Renal pelvis (tissue), 4 donors: ENCODE measurements around the gene PTCH2. TPM values are rescaled to one million over a fixed set of nuclear protein-coding genes. Genes with fewer than 3 reads are reported as not detected.
"Not testable (repeated sequence)": the region's sequence is repeated elsewhere in the genome, so short reads cannot be mapped to it uniquely, and the experiment has no call there.

Experiments used
- DNase-seq: peaks from one replicate; pipeline ENCODE4 v3.0.0-alpha.2; 2013
- polyA plus RNA-seq, 3 donors: library from polyadenylated mRNA; unstranded; fragments of 120-200 nt; gene quantifications; one replicate each; pipeline ENCODE4 v1.2.1, GENCODE V29; 2013; ENCODE audit not compliant: insufficient read length in 3 of 3

The PTCH2 gene
- polyA plus RNA-seq, 3 donors: 5.4 to 7.7 (median 6.9) TPM

DNA sequence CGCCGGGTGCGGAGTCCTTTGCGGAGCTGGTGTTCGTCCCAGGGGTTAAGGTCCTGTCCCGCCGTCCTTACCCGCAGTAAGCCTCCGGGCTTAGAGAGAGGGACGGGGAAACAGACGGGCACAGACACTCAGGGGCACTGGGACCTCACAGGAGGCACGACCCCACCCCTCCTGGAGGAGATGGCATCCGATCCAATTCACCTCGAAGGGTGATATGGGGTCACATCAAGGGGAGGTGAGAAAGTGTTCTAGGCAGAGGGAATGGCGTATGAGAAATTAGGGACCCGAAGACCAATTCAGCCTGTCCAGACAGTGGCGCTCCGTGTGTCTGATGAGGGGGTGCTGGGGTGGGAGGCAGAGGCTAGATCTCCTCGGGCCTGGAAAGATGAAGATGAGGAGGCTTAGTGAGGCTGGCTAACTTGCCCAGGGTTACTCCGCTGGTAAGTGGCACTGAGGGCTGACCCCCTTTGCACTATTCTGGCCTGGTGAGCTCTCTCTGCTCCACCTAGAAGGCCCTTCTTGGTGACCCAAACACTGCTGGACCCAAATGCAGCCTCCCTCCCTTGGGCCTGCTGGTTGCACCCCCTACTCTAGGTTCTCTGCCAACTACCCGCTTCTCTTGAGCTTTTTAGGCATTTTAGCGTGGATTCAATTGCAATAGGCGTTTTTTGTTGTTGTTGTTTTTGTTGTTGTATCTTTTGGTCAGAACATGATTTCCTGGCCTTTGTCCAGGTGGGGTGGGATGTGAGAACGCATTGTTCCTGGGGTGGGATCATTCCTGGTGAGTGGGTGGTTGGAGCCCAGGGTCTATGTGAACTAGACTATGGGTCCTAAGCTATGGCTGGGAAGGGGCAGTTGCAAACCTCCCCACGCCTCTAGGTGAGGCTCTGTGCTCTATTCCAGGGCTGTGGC, 22.5 kb downstream of the PTCH2 start:
- no peak for DNase-seq

DNA sequence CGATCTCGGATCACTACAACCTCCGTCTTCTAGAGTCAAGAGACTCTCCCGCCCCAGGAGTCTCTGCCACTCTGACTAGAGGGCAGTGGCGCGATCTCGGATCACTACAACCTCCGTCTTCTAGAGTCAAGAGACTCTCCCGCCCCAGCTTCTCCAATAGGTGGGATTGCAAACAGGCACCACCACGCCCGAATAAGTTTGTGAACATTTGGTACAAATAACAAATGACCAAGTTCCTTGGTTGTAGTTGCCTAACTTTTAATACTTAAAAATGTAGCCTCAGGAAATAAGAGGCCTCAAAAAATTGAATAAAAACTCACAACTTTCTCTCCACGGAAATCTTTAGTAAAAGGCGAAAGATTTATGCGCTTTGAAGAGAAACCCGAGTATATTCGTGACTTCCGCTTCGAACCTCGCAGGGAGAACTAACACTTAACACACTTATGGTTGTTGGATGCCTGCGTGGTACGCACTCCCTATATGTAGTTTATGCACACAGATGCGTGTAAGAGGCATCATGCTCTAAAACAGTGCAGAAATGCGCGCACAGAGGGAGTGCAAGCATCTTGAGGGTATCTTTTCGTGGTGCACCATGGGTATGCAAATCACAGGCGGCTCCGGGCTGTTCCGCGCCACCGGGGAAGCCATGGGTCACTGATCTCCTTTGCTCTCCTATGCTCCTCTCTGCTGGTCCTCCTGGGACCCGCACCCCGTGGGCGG, 23.3 kb downstream of the PTCH2 start:
- DNase-seq: peak; percentile 88

DNA sequence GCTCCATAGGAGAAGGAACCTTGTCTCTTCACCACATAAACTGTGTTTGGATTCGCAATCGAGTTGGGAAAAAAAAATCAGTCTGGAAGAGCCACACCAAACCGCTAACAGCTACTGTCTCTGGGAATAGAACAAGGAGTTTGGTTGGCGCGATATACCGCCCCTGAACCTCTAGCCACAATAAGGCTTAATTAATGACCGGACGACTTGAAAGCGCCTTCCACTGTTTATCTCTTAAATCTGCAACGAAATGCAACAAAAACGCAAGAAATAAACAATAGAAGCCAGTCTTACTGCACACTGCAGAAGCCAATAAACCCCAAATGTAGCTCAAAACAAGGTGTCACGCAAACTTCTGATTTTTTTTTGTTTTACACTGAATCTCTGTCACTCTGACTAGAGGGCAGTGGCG, 23.9 kb downstream of the PTCH2 start:
- DNase-seq: no peak

DNA sequence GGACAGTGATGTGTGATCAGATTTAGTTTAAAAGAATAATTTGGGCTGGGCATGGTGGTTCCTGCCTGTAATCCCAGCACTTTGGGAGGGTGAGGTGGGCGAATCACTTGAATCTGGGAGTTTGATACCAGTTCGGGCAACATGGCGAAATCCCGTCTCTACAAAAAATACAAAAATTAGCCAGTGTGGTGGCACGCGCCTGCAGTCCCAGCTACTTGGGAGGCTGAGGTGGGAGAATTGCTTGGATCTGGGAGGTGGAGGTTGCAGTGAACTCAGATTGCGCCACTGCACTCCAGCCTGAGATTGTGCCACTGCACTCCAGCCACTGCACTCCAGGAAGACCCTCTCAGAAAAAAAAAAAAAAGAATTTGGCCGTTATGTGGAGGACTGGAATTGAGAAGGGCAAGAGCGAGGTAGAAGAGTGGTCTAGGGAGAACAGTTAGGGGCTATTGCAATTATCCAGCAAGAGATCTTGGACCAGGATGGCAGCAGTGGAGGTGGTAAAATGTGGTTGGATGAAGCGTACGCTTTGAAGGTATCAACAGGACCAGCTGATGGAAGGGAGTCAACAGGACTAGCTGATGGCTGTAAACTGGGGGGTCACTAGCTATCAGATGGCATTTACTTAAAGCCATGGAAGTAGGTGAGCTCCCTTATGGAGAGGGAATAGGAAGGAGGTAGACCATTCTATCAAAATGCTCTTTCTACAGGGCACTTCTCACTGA, 25.1 kb downstream of the PTCH2 start:
- DNase-seq: no peak

DNA sequence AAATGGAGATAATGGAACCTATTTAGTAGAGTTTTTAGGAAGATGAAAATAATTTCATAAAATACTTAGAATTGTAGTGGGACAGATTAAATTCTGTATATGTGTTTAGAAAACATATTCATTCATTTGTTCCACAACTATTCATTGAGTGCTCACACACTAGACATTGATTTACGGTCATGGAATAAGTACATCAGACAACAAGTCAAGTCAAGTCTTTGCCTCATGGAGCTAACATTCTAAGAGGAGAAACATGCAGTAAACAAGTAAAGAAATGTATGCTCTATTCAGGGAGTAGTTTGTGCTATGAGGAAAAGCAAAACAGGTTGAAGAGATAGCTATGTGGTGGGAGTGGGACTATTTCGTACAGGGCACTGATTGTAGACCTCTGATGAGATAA, 25.7 kb downstream of the PTCH2 start:
- DNase-seq: no peak

DNA sequence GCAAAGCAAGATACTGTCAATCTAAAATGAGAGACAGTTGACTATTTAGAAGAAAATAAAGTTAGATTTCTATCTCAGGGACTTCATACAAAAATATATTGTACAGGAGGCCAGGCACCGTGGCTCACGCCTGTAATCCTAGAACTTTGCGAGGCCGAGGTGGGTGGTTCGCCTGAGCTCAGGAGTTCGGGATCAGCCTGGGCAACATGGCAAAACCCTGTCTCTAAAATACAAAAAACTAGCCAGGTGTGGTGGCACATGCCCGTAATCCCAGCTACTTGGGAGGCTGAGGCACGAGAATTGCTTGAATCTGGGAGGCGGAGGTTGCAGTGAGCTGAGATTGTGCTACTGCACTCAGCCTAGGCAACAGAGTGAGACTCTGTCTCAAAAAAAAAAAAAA, 27.1 kb downstream of the PTCH2 start:
- not testable (repeated sequence) for DNase-seq

DNA sequence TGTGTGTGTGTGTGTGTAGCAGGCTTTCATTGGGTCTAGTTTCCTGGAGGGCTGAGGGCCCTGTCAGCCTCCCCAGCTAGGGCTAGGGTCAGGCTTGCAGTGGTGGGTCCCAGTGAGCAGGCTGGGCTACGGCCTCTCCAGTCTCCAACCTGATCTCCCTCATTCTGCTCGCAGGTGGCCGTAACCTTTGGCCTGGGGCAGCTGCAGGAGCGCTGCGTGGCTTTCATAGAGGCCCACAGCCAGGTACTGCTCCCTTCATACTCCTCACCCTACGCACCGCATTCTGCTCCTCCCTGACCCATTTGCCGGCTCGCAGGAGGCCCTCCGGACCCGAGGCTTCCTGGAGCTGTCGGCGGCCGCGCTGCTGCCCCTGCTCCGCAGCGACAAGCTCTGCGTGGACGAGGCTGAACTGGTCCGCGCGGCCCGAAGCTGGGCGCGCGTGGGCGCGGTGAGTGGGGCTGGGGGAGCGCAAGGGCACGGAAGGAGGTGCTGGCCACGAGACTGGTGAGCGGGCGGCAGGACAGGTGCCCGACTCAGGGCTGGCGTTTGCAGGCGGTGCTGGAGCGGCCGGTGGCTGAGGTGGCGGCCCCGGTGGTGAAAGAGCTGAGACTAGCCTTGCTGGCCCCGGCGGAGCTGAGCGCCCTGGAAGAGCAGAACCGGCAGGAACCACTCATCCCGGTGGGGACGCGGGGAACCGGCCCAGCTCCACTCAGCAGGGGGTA, 30.1 kb downstream of the PTCH2 start:
- no peak for DNase-seq

DNA sequence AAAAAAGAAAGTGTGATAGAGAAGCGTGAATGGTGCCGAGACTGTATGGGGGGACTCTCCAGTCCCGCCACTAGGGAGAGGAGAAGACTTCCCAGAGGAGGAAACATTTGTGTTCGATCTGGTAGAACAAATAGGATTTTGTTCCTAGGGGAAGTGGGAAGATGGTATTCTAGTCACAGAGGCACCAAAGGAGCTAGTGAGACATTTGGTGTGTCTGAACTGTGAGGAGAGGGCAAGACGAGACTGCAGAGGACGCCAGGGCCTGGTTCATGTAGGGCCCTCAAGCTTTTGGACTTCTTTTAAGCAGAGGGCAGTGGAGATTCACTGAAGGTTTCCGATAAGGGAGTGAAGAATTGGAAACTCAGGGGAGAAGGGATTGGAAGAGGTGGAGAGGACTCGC, 31.8 kb downstream of the PTCH2 start:
- no peak for DNase-seq

DNA sequence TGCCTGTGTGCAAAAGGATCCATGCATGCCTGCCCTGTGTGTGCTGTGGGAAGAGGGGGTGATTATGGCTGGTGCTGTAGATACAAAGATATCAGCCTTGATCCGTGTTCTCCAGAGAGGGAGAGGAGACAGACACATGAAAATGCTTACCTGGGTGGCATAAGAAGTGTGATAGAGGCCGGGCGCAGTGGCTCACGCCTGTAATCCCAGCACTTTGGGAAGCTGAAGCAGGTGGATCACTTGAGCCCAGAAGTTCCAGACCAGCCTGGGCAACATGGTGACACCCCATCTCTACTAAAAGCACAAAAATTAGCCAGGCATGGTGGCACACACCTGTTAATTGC, 32.3 kb downstream of the PTCH2 start:
- not testable (repeated sequence) for DNase-seq

DNA sequence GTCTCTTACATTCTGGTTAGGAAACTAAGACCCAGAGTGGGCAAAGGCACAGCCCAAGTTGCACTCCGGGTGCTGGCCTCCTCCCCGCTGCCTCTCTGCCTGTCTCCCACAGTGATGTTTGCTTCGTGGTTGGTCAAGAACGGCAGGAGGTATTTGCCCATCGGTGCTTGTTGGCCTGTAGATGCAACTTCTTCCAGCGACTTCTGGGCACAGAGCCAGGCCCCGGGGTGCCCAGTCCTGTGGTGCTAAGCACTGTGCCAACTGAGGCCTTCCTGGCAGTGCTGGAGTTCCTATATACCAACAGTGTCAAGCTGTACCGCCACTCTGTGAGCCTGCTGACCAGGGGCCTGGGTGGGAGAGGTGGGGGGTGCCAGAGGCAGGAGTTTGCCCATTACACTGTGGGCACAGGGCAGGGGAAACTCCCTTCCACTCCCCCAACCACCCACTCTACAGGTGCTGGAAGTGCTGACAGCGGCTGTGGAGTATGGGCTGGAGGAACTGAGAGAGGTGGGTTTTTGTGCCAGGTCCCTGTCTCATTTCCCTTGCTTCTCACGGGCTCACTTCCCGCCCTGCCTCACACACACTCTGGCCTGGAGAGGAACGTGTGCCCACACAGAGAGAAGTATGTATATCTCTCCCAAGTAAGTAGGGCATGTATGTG, 32.8 kb downstream of the PTCH2 start:
- DNase-seq: no peak

DNA sequence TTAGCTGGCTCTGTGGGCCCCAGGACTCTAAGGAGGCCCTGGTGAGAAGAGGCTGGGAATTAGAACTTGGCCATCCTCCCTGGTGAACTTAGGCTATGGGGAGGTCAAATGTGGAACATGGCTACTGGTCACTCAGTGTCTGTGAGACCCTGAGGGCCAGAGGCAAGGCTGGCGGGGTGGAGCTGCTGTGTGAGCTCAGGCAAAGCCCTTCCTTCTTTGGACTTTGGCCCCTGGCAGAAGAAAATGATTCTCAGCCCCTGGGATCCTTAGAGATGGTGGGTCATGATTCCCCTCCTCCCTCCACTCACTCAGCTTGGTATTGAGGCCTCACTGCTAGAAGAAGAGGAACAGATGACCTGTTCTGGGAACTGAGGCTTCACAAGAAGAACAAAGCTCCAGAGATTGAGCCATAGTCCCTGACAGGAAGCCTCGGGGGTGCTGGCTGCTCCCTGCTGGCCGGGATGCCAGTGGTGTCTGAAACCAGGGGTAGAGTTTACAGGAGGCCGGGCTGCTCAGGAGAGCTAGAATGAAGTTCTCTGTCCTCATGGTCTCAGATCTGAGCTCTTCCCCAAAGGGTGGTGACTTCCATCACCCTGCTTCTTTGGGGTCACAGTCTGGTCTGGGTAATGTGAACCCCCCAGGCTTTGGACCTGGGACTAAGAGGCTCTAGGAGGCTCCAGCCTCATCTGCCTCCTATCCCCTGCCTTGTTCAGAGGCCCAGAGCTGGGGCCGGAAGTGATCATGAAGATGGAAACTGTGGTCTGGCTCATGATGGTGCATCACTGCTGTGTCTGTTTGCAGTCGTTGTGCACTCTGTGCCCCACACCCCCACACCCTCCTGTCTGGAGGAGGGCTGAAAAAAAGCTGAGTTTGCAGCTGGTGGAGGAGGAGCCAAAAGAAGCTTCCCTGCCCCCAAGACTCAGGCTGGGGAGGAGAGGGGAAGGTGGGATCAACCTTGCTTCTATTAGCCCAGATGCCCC, 33.8 kb downstream of the PTCH2 start:
- DNase-seq: peak; percentile 31

DNA sequence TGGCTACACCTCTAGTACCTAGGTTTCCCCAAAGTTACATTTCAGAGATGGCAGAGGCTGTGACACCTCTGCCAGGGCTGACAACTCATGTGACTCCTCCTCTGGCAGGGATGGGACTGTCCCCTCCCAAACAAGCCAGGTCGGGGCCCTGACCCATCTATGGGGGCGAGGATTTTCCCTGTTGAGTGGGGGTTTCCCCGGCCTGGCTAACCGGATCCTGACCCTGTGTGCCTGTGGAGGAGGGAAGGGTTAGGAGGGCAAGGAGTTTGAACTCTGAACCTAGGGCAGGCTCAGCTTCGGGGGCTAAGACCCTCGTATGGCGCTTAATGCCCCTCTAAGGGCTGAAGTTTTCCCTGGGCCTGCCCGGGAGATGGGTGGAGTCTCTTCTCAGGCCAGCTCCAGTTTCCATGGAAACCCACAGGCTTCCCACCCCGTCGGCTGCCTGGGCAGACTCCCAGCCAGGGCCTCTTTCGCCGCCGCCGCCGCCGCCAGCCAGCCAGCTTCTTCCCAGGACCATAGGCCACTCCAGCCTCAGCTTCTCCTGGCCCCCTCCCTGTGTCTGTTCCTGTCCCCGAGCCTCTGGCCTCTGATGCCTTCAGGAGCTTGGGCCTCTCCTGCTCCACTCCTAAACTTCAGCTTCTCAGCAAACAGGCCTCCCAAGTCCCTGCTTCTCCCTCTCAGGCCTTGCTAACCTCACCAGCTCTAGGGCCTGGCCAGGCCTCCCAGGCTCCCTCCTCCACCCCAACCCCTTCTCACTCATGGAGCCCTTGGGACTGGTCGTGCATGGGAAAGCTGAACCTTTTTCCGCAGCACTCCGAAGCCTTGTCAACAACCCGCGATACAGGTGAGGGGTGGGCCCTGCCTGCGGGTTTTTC, 34.8 kb downstream of the PTCH2 start, which contains the start of gene BTBD19:
Gene BTBD19 (plus strand): TSS at position 461 of the 875 bp plus-strand sequence. CDS start 298 bp downstream, at position 759.
- DNase-seq: peak; percentile 90

DNA sequence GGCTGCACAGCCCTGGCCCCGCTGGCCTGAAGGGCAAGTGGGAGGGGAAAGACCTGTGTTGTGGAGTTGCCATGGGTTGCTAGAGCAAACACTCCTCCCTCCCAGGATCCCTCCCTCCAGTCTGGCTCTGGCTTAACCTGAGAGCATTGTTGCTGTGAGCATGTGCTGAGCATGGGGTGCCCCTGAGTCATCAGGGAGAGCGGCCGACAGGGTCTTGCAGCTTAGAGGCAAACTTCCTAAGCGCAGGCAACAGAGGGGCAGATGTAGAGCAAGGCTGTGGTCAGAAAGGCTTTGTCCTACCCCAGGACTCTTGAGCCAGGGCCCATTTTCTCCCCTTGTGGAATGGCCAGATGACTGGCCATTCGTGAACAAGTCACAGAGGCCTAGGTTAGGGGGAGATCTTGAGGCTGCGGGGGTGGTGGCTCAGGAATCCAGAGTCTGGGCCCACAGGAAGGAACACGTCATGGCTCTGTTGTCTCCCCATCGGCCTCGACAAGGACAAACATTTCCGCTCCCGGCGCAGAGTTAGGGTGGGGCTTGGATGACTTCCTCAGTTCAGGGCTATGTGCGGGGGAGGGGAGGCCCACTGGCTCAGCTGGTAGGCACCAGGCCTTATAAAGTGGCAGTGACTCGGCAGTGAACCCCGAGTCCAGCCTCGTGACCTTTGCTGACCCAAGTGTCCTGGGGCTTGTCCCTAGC, 35.5 kb downstream of the PTCH2 start:
- peak; percentile 94 for DNase-seq

DNA sequence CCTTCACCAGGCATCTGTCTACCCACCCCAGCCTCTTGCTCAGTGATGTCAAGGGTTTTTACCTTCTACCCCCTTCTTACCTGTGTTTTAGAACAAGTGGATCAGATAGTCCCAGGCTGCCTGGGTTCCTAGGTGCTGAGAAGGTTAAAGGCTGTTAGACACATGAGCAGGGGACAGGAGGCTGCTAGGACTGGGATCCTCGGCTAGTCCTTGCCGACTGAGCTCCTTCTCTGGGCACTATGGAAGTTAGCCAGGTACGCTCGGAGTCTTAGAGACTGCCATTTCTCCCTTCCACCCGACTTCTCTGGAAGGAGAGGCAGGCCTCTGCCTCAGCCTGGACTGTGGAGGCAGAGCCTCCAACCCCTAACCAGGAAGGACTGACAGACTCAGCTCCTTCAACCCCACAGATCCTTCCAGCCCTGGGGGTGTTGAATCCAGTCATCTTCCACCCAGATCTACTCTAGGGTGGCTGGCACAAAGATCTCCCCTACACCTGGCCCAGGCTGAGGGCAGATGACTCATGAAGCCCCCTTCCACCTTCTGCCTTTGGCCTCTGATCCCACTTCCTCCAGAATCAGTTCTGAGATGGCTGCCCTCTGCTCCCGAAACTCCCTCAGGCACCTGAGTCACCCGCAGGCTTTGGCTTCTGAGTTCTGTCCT, 36.2 kb downstream of the PTCH2 start, which contains the start of gene DYNLT4:
Gene DYNLT4 (minus strand): TSS at position 648 of the 660 bp plus-strand sequence. CDS start 683 bp downstream, outside the sequence.
- DNase-seq: no peak

DNA sequence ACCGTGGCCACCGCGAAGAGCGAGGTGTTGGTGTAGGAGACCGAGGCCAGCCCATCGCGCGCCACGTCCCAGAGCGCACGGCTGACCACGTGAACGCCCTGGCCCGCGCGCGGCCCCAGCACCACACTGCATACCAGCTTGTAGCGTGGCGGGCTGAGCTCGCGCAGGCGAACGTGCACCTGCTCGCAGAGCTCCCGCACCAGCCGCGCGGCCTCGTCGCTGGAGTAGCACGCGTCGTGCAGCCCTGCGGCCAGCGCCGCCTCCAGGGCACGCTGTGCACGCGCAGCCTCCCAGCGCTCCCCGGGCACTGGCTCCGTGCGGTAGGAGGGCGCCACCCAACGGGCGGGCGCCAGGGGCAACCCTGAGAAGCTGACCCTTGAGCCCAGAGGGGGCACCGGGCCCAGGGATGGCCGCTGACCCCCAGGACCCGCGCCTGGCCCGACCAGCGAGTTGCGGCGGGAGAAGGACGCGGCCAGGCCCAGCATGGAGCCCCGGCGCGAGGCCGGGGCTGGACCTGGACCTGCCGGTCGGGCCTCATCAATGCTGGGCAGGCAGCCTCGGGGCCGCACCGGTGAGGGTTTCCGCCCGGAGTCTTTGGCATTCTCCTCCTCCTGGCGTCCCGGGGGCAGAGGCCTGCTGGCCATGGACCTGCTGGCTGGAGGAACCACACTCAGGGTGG, 36.9 kb downstream of the PTCH2 start:
- DNase-seq: no peak

DNA sequence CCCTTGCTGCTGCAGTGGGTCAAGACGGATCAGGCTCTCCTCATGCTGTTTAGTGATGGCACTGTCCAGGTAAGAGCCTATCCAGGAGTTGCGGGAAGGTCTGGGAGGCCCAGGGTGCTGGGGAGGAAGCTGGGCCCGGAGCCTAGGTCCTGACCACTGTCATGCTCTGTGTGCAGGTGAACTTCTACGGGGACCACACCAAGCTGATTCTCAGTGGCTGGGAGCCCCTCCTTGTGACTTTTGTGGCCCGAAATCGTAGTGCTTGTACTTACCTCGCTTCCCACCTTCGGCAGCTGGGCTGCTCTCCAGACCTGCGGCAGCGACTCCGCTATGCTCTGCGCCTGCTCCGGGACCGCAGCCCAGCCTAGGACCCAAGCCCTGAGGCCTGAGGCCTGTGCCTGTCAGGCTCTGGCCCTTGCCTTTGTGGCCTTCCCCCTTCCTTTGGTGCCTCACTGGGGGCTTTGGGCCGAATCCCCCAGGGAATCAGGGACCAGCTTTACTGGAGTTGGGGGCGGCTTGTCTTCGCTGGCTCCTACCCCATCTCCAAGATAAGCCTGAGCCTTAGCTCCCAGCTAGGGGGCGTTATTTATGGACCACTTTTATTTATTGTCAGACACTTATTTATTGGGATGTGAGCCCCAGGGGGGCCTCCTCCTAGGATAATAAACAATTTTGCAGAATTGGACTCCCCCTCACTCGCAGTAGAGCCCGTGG, 37.6 kb downstream of the PTCH2 start:
- DNase-seq: no peak
